Activated CD8-positive, alpha-beta memory T cell treated with anti-CD3 and anti-CD28 coated beads for 48 hours (primary cell): ENCODE data around the gene ECHDC3.
A peak's percentile ranks its signal among the peaks of the same experiment; 100 is the strongest.
"Not testable (repeated sequence)": the region's sequence is repeated elsewhere in the genome, so short reads cannot be mapped to it uniquely, and the experiment has no call there.

Experiments
- DNase-seq, 3 experiments: peaks; one replicate each; pipeline ENCODE4 v3.0.0-alpha.2; 2020; ENCODE audit warnings: low read depth in 2 of 3, low spot score in 2 of 3

ECHDC3 gene, protein sequence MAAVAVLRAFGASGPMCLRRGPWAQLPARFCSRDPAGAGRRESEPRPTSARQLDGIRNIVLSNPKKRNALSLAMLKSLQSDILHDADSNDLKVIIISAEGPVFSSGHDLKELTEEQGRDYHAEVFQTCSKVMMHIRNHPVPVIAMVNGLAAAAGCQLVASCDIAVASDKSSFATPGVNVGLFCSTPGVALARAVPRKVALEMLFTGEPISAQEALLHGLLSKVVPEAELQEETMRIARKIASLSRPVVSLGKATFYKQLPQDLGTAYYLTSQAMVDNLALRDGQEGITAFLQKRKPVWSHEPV

DNA sequence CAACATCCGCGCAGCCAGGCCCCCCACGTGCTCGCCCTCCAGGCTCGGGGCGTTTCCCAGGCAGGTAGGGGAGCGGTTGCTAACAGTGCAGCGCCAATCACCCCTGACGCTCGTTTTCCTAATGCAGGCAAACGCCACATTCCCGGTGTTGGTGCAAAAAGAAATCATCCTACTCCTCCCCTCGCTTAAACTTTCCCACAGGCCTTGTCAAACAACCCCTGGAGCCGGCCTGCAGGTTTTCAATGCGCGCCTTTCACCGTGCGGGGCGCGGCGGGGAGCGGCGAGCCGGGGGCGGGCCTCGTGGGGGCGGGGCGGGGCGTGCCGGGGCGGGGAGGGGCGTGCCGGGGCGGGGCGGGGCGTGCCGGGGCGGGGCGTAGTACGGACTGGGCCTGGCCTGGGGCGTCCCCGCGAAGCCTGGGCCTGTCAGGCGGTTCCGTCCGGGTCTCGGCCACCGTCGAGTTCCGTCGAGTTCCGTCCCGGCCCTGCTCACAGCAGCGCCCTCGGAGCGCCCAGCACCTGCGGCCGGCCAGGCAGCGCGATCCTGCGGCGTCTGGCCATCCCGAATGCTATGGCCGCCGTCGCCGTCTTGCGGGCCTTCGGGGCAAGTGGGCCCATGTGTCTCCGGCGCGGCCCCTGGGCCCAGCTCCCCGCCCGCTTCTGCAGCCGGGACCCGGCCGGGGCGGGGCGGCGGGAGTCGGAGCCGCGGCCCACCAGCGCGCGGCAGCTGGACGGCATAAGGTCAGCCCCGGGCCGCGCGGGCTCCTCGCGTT lies at the start of gene ECHDC3:
ECHDC3 (plus strand) TSS at position 374 of the 770 bp plus-strand sequence; CDS start at position 569, 195 bp downstream.
- peak in 2 of 3 experiments; percentile 14 to 20 for DNase-seq

DNA sequence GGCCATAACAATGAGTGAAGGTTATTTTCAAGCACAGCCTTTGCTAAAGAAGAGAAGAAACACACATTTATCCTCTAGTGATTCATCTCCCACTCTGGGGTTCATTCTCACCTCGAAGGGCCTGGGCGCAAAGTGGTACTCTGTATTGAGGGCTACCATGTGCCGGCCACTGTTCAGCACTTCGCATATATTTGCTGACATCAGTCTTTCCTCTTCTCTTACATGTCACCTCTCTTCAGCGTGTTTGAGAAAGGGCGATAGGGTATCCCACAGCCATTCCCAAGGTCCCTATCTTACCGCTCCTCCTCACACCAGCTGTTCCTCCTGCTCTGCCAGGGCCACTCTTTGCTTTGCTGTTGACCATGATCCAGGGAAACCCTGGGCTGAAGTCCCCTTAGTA lies 48.8 kb upstream of the ECHDC3 start:
- DNase-seq, result no peak

DNA sequence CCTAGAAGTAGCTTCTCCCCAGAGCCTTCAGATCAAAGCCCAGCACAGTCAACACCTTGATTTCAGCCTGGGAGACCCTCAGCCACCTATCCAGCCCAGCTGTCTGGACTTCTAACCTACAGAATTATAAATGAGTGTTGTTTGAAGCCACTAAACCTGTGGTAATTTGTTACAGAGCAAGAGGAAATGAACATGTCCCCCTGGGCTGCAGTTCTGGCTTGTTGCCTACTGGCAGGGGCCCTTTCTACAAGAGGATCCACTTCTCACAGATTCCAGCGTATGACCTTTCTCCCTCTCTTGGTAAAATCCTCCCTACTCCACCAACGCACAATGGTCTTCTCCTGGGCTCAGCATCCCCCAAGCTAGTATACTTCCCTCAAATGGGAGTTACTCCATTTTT lies 46.4 kb upstream of the ECHDC3 start:
- no peak for DNase-seq

DNA sequence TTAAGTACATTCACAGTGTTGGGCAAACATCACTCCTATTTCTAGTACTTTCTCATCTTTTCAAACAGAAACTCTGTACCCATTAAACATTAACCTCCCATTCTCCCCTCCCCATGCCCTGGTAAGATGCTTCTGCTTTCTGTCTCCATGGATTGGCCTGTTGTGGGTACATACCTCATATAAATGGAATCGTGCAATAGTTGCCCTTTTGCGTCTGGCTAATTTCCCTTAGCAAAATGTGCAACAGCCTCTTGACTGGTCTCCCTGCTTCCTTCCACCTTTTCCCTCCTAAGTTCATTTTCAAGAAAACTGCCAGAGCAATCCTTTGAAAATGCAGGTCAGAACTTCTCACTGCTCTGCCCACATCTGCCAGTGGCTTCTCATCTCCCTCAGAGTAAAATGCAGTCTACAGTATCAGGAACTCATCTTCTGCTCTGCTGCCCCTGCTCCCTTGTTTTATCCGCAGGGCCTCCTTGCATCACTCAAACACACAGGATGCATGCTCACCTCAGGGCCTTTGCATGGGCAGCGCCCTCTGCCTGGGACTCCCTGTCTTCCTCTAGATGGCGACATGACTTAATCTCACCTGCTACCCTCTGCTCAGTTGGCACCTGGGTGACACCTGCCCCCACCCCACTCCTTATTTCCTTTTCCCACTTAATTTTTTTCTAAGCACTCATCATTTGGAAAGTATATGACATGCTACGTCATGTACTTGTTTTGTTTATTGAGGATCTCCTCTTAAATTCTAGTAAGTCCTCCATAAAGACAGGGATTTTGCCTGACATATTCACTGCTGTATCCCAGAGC lies 44.3 kb upstream of the ECHDC3 start:
- no peak for DNase-seq

DNA sequence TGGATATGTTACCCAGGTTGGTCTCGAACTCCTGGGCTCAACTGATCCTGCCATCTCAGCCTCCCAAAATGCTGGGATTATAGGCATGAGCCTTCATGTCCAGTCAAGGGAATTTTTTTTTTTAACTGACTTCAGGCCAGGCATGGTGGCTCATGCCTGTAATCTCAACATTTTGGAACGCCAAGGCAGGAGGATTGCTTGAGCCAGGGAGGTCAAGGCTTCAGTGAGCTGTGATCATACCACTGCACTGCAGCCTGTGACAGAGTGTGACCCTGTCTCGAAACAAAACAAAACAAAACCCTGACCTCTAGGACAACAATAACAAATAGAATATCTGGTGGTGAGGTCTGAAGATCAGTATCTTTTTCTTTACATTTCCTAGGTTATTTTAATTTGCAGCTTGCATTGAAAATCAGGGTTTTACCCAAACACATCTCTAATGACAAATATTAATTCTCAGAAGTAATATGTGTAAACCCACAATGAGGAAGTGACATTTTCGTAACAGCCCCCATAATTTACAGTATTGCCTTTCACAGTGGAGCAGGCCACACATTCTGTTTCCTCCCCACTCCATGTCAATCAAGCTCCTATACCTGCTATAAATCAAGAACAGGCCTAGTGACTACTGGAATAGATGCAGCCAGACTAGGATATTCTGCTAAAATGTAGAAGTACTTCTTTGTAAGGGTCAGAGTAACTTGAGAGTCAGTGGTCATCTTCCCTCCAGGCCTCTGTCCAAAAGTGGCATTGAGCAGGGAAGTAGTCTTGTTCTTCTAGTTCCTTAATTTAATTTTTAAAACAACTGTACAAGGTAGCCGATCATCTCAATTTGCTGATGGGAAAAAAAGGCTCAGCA lies 43.3 kb upstream of the ECHDC3 start:
- no peak for DNase-seq

DNA sequence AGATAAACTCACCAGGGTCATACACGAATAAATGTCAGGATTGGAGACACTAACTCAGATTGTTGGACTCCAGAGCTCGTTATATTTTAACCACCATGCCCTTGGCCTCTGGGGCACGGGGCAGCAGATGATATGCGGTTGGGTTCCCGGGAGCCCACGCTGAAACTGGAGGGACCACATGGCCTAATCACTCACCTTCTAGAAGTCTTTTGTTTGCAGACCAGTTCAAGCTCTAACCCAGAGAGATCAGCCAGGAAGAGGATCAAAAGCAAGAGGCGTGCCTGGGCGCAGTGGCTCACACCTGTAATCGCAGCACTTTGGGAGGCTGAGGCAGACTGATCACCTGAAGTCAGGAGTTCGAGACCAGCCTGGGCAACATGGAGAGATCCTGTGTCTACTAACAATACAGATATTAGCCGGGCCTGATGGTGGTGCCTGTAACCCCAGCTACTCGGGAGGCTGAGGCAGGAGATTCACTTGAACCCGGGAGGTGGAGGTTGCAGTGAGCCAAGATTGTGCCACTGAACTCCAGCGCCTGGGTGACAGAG lies 42.6 kb upstream of the ECHDC3 start:
- DNase-seq, result no peak

DNA sequence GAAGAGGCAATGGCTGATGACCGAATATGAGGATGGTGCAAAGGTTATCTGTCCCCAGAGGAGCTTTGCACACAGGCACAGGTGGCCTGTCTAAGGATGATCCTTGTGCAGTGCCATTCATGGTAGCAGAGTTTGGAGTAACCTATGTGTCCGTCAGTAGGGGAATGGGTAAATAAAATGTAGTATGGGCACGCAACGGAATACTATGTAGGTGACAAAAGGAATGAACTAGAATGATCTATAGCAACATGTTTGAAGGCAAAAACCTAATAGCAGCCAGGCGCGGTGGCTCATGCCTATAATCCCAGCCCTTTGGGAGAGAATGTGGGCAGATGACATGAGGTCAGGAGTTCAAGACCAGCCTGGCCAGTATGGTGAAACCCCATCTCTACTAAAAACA lies 41.6 kb upstream of the ECHDC3 start:
- no peak for DNase-seq

DNA sequence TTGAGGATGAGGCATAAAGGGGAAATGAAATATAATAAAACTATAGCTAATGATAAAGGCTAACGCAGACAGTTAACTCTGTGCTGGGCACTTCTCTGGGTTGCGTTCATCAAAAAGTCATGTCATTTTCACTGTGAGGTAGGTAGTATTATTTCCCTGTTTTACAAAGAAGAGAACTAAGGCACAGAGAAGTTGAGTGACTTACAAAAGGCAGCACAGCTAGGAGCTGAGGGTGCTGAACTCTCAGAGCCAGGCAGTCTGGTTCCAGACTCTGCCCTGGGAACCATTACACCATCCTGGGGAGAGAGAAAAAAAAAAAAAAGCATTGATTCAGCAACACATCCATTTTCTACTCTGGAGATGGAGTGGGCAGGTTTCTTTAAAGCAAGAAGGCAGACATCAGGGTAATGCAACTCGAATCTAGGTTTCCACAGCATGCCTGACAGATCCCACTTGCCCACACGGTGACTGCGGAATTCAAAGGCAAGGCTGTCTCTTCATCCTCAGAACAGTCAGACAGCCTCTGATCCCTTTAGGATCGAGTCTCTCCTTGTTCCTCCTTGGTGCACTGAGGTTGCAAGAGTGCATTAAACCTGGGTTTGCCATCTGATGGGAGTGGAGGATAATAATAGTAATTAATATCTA lies 40.6 kb upstream of the ECHDC3 start:
- no peak for DNase-seq

DNA sequence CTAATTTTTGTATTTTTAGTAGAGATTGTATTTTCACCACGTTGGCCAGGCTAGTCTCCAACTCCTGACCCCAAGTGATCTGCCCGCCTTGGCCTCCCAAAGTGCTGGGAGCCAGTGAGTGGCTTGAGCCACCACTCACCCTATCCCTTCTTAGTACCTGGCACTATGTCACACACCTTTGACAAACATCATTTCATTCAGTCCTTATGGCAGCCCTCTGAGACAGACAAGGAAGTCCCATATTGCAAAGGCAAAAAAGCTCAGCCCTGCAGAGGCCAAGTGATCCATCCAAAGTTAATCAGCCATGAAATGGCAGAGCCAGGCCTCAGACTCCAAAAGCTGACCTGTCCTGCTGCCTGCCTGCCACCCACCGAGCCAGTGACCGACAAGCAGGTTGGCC lies 39.9 kb upstream of the ECHDC3 start:
- no peak for DNase-seq

DNA sequence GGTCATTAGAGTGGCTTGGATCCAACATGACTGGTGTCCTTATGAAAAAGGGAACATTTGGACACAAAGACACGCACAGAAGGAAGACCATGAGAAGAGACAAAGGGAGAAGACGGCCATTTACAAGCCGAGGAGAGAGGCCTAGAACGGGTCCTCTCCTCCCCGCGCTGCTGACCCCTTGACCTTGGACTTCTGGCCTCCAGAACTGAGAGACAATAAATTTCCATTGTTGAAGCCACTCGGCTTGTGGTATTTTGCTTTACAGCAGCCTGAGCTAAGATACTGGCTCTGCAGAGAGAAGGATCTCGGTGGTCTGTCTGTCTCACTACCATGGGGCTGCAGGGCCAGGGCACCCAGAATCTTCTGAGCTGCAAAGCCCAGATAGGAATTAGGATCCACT lies 38.1 kb upstream of the ECHDC3 start:
- DNase-seq, result no peak

DNA sequence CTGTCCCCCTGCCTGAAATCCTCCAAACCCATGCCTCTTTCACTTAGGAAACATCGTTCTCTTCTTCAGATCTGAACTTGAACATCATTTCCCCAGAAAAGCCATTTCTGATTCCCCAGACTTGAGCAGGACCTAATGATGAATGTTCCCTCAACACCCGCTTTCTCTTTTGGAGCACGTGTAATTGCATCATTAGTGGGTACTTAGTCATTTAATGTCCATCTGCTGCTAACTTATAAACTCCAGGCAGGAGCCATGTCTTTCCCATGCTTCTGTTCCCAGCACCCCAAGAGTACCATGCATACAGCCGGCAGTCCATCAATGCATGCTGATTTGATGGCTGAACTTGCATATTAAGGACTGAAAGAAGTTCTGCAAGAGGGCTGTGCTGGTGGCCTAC lies 36.5 kb upstream of the ECHDC3 start:
- DNase-seq, result no peak

DNA sequence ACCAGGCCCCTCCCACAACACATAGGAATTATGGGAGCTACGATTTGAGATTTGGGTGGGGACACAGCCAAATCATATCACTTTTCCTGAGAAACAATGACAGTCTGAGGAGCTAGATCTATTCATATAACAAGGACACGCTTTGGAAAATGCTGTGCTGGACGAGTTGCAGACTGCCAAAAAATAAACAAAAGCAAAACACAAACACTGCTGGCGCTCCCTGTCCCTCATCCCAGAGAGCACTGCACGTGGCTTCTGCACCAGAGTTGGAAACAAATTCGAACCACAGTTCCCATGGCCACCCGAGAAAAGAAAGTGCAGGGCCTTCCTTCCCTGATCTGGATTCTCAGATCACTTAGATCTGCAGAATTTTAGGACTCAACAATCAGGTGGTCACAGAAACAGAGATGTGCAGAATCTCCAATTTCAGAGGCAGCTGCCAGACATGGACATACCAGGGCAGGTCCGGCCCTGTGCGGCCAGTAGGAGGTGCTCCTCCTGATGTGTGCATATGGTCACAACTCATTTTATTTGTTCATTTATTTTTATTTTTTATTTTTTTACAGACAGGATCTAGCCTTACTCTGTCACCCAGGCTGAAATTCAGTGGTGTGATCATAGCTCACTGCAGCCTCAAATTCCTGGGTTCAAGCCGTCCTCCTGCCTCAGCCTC lies 35.2 kb upstream of the ECHDC3 start:
- no peak for DNase-seq

DNA sequence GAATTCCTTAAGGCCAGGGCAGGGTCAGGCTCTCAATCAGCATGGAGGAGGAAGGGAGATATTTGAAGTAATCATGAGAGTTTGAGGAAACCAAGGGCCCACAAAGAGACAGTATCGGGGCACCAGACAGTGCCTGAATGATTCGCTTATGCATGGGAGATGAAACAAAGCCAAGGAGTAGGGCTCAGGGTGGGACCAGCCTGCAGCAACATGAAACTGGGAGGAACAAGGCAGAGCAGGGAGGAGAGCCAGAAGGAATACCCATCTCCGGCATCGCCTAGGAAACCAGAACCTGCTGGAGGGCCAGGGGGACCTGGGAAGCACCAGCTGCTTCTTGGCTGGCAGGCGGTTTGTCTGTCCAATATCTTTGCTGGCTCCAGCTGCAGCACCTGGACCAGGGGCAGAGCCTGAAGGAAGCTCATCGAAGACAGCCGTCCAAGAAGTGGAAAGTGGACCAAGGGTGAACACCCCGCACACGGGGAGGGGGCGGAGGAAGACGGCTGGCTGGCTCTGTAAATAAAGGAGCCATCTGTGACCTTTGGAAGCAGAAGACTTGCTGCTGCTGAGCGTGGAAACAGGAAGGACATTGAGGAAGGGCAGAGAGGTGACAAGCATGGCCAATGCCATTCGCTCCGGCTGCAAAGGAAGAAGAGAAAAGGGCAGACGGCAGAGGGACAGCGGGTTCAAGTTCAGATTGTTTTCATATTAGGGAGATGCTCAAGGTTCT lies 34.4 kb upstream of the ECHDC3 start:
- DNase-seq, result no peak

DNA sequence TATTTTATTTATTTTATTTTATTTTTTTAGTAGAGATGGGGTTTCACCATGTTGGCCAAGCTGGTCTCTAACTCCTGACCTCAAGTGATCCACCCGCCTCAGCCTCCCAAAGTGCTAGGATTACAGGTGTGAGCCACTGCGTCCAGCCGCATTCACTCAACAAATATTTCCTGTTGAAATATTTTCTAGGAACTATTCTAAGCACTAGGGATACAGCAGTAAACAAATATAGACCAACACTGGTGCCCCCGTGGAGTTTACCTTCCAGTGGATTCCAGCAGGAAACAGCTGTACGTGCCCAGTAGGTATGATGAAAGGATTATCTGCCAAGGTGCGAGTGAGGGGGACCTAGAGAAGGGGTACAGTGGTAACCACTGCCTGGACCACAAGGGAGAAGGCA lies 33.4 kb upstream of the ECHDC3 start:
- DNase-seq, result not testable (repeated sequence)

DNA sequence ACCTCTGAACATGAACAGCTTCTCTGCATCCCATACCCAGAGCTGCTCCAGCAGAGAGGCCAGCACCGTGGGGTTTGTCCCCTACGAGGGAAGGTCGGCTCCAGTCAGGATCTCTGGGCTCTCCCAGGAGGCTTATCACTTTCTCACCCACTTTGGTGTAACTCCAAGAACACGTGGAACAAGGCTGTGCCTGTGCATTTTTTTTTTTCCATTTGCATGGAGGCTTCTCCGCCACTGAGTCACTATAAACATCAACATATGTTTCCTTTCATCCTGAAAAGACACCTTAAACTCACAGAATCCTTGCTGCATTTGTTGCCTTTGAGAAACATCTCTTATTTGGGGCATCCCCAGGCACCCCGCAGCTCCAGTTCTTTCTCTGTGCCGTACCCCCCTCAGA lies 29.4 kb upstream of the ECHDC3 start:
- no peak for DNase-seq

DNA sequence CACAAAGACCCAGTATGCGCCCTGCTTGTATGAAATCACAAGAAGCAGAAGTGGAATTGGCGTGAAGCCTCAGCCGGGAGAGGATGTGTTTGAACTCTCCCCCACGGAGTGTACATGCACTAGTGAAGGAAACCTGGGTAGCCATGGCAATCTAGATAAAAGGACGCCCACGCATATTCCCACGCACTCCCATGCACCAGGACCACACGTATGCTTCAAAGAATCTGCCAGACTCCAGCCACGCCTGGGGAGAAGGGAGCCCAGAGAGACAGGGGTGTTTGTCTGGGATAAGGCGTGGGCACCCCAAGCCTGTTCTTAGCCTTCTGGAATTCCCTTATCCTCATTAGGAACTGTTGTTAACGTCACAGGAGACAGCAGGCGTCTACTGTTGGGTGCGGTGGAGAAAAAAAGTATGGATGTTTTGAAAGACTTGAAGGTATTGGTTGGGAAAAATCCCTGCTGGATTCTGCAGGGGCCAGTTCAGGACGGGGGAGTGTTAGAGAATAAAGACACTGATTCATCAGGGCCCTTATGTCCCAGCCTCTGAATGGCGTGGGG lies 28.9 kb upstream of the ECHDC3 start:
- DNase-seq, result no peak

DNA sequence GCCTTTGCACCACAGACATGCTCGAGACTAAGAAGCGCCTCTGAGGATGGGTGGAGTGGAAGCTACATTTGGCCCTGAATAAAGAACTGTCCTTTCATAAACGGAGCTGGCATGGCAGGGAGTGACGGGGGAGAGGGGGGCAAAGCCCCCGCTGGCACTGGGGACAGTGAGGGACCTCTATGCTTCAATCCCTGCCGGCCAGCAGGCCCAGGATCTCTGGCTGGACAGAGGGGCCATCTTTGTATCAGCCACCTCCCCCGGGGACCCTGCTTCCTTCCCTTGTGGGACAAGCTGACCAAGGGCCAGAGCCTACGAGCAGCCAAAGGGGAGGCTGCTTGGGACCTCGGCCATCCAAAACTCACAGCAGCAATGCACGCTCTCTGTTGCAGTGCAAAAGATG lies 28.2 kb upstream of the ECHDC3 start:
- no peak for DNase-seq

DNA sequence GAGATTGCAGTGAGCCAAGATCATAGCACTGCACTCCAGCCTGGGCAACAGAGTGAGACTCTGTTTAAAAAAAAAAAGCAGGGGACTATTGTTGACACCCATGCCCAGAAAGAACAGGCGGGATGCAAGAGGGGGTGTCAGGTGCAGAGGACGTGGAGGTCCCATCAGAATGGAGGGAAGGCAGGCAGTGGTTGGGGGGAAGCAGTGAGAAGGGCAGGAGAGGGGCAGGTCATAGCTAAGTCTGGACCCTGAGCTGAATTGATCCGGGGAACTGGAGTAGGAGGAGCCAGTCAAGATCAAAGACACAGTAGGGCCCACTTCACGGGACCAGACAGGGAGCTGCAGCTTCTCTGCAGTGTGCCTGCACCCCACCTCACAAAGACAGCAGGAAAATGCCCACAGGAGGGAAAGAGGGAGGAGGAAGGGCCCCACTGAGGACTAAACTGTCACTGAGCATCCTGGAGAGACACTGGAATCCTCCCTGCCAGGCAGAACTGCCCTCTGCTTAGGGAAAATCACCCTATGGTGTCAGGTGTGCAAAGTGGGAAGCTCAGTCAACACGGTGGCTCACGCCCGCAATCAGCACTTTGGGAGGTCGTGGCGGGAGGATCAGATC lies 27.3 kb upstream of the ECHDC3 start:
- no peak for DNase-seq
